SK-N-DZ (cell line): ENCODE data around the gene PCNP.
"Not testable (repeated sequence)": the region's sequence is repeated elsewhere in the genome, so short reads cannot be mapped to it uniquely, and the experiment has no call there.

ENCODE experiments used
- DNase-seq: peaks from one replicate; pipeline ENCODE4 v3.0.0-alpha.2; 2015; ENCODE audit warnings: low spot score
- small RNA-seq, 2 experiments: library from RNA; depleted of rRNA; stranded (forward); fragments of <200 nt; gene quantifications; one replicate each; pipeline ENCODE3, GENCODE V24; 2014

The PCNP gene

GRCh38 chr3:101631959-101632358, 58.0 kb downstream of the PCNP start:
- not testable (repeated sequence) for DNase-seq

GRCh38 chr3:101632586-101632985, 58.6 kb downstream of the PCNP start:
- DNase-seq = no peak

DNA sequence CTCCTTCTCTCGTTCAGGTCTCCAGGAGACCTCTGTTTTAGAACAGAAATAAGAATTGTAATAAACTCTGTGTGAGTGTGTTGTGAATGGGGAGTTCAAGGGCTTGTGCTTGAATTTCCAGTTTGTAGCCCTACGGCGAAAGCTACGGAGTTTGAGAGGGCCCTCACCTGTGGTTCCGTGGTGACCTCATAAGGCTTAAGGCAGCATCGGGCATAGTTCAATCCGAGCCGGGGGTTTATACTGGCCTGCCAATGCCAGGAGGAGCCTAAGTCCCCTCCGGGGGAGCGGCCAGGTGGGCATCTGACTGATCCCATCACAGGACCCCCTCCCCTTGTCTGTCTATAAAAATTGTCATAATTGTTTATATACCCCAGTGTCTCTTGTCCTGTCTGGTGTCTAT, 59.2 kb downstream of the PCNP start:
- no peak for DNase-seq

- no peak for DNase-seq
Measured at GRCh38 chr3:101634591-101635196, 60.7 kb downstream of the PCNP start.

- no peak for DNase-seq
Measured at GRCh38 chr3:101635345-101635744, 61.4 kb downstream of the PCNP start.

DNA sequence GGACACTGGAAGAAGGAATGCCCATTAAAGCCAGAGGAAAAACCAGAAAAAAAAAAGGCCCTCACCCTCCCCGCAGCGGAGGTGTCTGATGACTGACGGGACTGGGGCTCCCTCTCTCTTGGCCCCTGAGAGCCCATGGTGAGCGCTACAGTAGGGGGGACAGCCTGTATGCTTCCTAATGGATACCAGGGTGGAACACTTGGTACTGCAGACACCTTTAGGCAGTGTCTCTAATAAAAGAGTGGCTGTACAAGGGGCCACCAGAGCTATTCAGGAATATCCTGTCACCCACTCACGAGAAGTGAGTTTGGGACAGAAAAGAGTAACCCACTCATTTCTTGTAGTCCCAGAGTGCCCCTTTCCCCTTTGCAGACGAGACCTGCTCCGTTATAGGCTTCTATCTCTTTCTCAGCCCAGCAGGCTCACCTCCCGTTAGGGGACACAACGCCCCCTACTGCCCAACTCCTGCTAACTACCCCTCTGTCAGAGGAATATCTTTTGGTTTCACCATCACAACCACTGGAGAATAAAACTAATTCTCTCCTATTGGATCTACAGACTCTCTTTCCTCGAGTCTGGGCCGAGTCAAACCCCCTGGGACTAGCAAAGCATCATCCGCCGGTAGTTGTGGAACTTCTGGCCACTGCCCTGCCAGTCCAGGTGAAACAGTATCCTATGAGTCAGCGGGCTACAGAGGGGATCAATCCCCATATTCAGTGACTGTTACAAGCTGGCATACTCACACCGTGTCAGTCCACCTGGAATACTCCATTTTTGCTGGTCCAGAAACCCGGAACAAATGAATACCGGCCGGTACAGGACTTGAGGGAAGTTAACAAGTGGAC, 62.2 kb downstream of the PCNP start:
- DNase-seq = peak; percentile 58

DNA sequence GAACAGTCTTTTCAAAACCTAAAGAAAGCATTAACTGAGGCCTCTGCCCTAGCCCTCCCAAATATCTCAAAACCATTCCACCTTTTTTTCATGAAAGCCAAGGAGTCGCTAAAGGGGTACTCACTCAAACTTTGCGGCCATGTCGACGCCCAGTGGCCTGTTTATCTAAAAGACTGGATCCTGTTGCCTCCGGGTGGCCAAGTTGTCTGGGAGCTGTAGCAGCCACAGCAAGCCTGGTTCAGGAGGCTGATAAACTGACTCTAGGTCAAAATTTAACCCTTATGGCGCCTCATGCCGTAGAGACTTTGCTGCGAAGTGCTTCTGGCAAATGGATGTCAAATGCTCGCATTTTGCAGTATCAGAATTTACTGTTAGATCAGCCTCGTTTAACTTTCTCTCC, 63.5 kb downstream of the PCNP start:
- no peak for DNase-seq

DNA sequence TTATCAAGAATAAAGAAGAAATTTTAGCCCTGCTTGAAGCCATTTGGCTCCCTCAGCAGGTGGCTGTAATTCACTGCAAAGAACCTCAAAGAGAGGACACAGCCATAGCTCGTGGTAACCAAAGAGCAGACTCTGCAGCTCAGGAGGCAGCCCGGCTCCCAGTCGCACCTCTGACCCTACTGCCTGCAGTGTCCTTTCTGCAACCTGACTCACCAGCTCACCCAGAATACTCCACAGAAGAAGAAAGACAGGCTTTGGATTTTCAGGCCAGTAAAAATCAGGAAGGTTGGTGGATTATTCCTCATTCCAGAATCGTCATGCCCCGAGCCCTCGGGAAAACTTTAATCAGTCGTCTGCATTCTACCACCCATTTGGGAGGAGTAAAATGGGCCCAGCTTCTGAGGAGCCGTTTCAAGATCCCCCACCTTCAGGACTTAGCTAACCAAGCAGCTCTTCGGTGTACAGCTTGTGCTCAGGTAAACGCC, 64.3 kb downstream of the PCNP start:
- DNase-seq = no peak

DNA sequence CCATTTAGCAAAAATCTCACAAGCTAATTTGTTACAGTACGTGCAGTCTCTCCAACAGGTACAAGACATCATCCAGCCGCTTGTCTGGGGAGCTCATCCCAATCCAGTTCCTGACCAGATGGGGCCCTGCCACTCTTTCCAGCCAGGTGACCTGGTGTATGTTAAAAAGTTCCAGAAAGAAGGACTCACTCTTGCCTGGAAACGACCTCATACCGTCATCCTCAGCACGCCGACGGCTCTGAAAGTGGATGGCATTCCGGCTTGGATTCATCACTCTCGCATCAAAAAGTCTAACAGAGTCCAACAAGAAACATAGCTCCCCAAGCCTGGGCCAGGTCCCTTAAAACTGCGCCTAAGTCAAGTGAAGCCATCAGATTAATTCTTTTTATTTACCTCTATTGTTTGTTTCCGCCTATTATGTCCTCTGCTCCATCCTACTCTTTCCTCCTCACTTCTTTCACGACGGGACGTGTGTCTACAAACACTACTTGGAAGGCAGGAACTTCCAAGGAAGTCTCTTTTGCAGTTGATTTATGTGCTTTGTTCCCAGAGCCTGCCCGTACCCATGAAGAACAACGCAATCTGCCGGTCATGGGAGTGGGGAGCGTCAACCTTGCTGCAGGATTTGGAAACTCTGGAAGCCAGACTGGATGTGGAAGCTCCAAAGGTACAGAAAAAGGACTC, 65.4 kb downstream of the PCNP start:
- DNase-seq = no peak

GRCh38 chr3:101640256-101640655, 66.3 kb downstream of the PCNP start:
- no peak for DNase-seq

DNA sequence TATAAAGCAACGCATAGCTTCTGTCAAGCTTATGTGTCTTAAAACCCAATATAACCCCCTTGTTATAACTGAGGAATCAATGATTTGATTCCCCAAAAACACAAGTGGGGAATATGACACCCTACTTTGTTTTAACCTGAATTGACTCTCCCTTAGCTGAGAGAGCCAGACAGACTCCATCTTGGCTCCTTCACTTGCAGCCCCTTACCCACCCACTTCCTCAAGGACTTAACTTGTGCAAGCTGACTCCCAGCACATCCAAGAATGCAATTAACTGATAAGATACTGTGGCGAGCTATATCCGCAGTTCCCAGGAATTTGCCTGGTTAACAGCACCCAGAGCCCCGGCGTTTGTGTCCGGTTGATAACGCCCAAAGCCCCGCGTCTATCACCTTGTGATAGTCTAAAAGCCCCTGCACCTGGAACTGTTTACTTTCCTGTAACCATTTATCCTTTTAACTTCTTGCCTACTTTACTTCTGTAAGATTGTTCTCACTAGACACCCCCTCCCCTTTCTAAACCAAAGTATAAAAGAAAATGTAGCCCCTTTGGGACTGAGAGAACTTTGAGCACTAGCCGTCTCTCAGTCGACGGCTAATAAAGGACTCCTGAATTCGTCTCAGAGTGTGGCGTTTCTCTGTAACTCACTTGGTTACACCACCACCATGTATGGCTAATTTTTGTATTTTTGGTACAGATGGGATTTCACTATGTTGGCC, 67.6 kb downstream of the PCNP start:
- DNase-seq = not testable (repeated sequence)

- DNase-seq = no peak
Measured at GRCh38 chr3:101642441-101642840, 68.5 kb downstream of the PCNP start.

DNA sequence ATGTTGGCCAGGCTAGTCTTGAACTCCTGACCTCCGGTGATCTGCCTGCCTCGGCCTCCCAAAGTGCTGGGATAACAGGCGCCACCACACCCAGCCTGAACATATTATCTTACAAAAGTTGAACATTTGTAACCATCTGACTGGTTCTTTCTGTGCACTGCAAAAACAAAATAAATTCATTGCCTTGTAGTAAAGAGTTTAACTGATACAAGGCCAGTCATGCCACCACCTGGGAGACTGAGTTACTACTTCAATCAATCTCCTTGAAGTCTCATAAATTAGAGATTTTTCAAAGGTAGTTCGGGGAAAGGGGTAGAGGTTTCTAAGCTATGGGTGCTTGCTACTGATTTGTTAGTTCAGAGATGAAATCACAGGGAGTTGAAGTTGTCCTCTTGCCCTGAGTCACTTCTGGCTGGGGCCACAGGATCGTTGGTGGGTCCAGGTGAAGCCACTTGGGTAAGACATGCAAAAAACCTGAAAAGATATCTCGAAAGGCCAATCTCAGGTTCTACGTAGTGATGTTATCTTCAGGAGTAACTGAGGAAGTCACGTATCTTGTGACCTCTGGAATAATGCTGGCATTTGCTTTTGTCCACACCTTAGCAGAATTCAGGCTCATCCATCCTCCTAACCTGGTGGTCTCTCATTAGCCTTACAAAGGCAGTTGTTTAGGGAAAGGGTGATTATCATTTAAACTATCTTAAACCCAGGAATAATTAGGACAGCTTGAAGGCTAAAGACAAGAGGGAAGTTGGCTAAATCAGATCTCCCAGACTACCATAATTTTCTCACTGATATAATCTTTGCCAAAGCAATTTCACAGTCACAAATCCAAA, 69.2 kb downstream of the PCNP start:
- no peak for DNase-seq

Small RNA genes lying within 50 kb of the gene (small RNA-seq; reads per million reads assigned to genes)
- 0 reads per million in 2 experiments for gene RF00019
- gene RNU6-1256P = 0 to 0.04 reads per million in 2 experiments
